Measurements from ENCODE around the gene ZNF41. TPM values are rescaled to one million over a fixed set of nuclear protein-coding genes. Genes with fewer than 3 reads are reported as not detected.

Gene ZNF41
- total and polyA plus RNA-seq, 2 of the 13 experiments (the other 11 are each of a cell fraction or from before 2014, with no cell fraction given), result 2.3 to 3.9 TPM

GRCh38 chrX:47480576-47480975, 2.4 kb downstream of the ZNF41 start:
- no peak overlapping the region for H2AFZ ChIP-seq (ENCODE audit: low read length)
- intact Hi-C loops (cut with micrococcal nuclease; ENCODE audit: unreplicated experiment), result no loop called here
- H3K4me3 ChIP-seq (replicated peaks in 1 of 3; ENCODE audit: insufficient read depth in 1 of 3, low read depth in 2 of 3, low read length in 3 of 3), result no peak overlapping the region
- no peak overlapping the region for H3K4me2 ChIP-seq (ENCODE audit: low read depth, low read length)
- no peak for FAIRE-seq
- H3K79me2 ChIP-seq (ENCODE audit: insufficient read depth, low read length), result peaks cover 19% of the 10 kb centered on the region
- ChIA-PET CTCF (ENCODE audit: low intra/inter-chr PET ratio, low total read pairs) (no interaction called here), POLR2A (no interaction called here)
- no peak for TF ChIP-seq MXD1 (CRISPR knock-in tag; IDR thresholded peaks at IDR 0.05)
- TF ChIP-seq RFX5 (IDR thresholded peaks at IDR 0.05; ENCODE audit: low read depth, low read length), result peak; percentile 35; the same call in 1 of the 2 replicates
- 44% methylated on average over 2 of the region's 2 CpGs for WGBS (ENCODE audit: low lambda C conversion rate)
- H3K27me3 ChIP-seq (ENCODE audit: control insufficient read depth in 1 of 2, insufficient read depth in 2 of 2, low read length in 2 of 2), result no peaks in the 10 kb centered on the region; a peak in 1 of 5 replicates
- H3K27ac ChIP-seq (ENCODE audit: extremely low read length, insufficient read depth, low read length), result no peak overlapping the region
- in situ Hi-C loops (cut with HindIII; ENCODE audit: extremely low pct_ligation_motif_present, low pct_unique_long_range_greater_than_20kb), result no loop called here
- H4K20me1 ChIP-seq (ENCODE audit: insufficient read depth, low read length), result no peaks in the 10 kb centered on the region
- BruUV-seq (replicated peaks), result no TSS peak
- no peak for DNase-seq (ENCODE audit: low spot score)
- no peak for ATAC-seq
- H3K9me3 ChIP-seq (ENCODE audit: low read length), result no peaks in the 10 kb centered on the region
- H3K4me1 ChIP-seq (ENCODE audit: insufficient read depth, low read length), result no peaks in the 10 kb centered on the region
- H3K9ac ChIP-seq (ENCODE audit: insufficient read depth, low read depth, low read length), result no peak overlapping the region
- no peaks in the 10 kb centered on the region for H3K36me3 ChIP-seq (replicated peaks in 1 of 2; ENCODE audit: control insufficient read depth in 1 of 2, insufficient read depth in 2 of 2, low read length in 2 of 2)

- Histone ChIP-seq H3K36me3 (replicated peaks in 1 of 2; ENCODE audit: control insufficient read depth in 1 of 2, insufficient read depth in 2 of 2, low read length in 2 of 2) (no peaks in the 10 kb centered on the region), H3K9ac (ENCODE audit: insufficient read depth, low read depth, low read length) (no peak overlapping the region), H3K4me3 (replicated peaks in 1 of 3; ENCODE audit: insufficient read depth in 1 of 3, low read depth in 2 of 3, low read length in 3 of 3) (no peak overlapping the region), H3K4me1 (ENCODE audit: insufficient read depth, low read length) (no peaks in the 10 kb centered on the region), H3K79me2 (ENCODE audit: insufficient read depth, low read length) (no peaks in the 10 kb centered on the region), H2AFZ (ENCODE audit: low read length) (no peak overlapping the region), H4K20me1 (ENCODE audit: insufficient read depth, low read length) (no peaks in the 10 kb centered on the region), H3K27me3 (ENCODE audit: control insufficient read depth in 1 of 2, insufficient read depth in 2 of 2, low read length in 2 of 2) (no peaks in the 10 kb centered on the region), H3K27ac (ENCODE audit: extremely low read length, insufficient read depth, low read length) (no peak overlapping the region), H3K9me3 (ENCODE audit: low read length) (no peaks in the 10 kb centered on the region), H3K4me2 (ENCODE audit: low read depth, low read length) (no peak overlapping the region)
- ATAC-seq, result no peak
- intact Hi-C loops (cut with micrococcal nuclease; ENCODE audit: unreplicated experiment), result no loop called here
- ChIA-PET POLR2A (no interaction called here), CTCF (ENCODE audit: low intra/inter-chr PET ratio, low total read pairs) (no interaction called here)
- DNase-seq (ENCODE audit: low spot score), result no peak
- FAIRE-seq, result no peak
- in situ Hi-C loops (cut with HindIII; ENCODE audit: extremely low pct_ligation_motif_present, low pct_unique_long_range_greater_than_20kb), result no loop called here
- BruUV-seq (replicated peaks), result no TSS peak
- TF ChIP-seq MIXL1 (CRISPR knock-in tag; IDR thresholded peaks at IDR 0.05) (no peak), TBX3 (IDR thresholded peaks at IDR 0.05; ENCODE audit: borderline replicate concordance) (no peak), IRX3 (CRISPR knock-in tag; IDR thresholded peaks at IDR 0.05; ENCODE audit: borderline replicate concordance, low read depth) (no peak), MEIS1 (CRISPR knock-in tag; IDR thresholded peaks at IDR 0.05; ENCODE audit: borderline replicate concordance) (no peak), FOXJ3 (CRISPR knock-in tag; IDR thresholded peaks at IDR 0.05; ENCODE audit: borderline replicate concordance) (no peak), HNRNPLL (IDR thresholded peaks at IDR 0.05; ENCODE audit: low read depth, low read length, poor library complexity, severe bottlenecking) (no peak), TRAFD1 (CRISPR knock-in tag; IDR thresholded peaks at IDR 0.05; ENCODE audit: borderline replicate concordance) (no peak), ZNF350 (CRISPR knock-in tag; IDR thresholded peaks at IDR 0.05; ENCODE audit: borderline replicate concordance, low read depth) (no peak), USF2 (IDR thresholded peaks at IDR 0.05; ENCODE audit: low read depth, low read length) (no peak), USF2 (CRISPR knock-in tag; IDR thresholded peaks at IDR 0.05; ENCODE audit: borderline replicate concordance) (no peak), ZFP41 (CRISPR knock-in tag; IDR thresholded peaks at IDR 0.05; ENCODE audit: borderline replicate concordance) (no peak), ZNF660 (CRISPR knock-in tag; IDR thresholded peaks at IDR 0.05; ENCODE audit: borderline replicate concordance, low read depth) (no peak)
These were observed 7.5 kb downstream of the ZNF41 start for GRCh38 chrX:47475476-47475875.
